ENCODE results near the gene MOB1B. TPM values are rescaled to one million over a fixed set of nuclear protein-coding genes. Genes with fewer than 3 reads are reported as not detected.

MOB1B gene
- total and polyA plus RNA-seq, 2 of the 13 experiments (the other 11 are each of a cell fraction or from before 2014, with no cell fraction given): 3.9 to 4.0 TPM

- no peak for TF ChIP-seq LCORL (IDR thresholded peaks at IDR 0.05)
- TF ChIP-seq LCORL (CRISPR knock-in tag; IDR thresholded peaks at IDR 0.05): no peak
- TF ChIP-seq EZH2 (conservative IDR thresholded peaks at IDR 0.05; ENCODE audit: low read depth, low read length): no peak
- peak; percentile 49; the same call in 1 of the 2 replicates for TF ChIP-seq ZNF609 (CRISPR knock-in tag; IDR thresholded peaks at IDR 0.05; ENCODE audit: borderline replicate concordance)
- TF ChIP-seq ZFX (CRISPR knock-in tag; IDR thresholded peaks at IDR 0.05; ENCODE audit: low read depth): peak; percentile 83
- TF ChIP-seq YEATS2 (CRISPR knock-in tag; IDR thresholded peaks at IDR 0.05; ENCODE audit: borderline replicate concordance): peak; percentile 60; the same call in 1 of the 2 replicates
- TF ChIP-seq EP300 (IDR thresholded peaks at IDR 0.05; ENCODE audit: low read depth in 2 of 2, low read length in 2 of 2): no peak
- TF ChIP-seq EP300 (CRISPR knock-in tag; IDR thresholded peaks at IDR 0.05; ENCODE audit: borderline replicate concordance): 0 out of 2 replicates have a peak, but pooled peaks have one; percentile 10
- no peak for TF ChIP-seq BATF2 (CRISPR knock-in tag; IDR thresholded peaks at IDR 0.05)
- TF ChIP-seq HNF4G (IDR thresholded peaks at IDR 0.05; ENCODE audit: borderline replicate concordance, low read depth, low read length): no peak
- TF ChIP-seq HNF4G (CRISPR knock-in tag; IDR thresholded peaks at IDR 0.05; ENCODE audit: borderline replicate concordance, low read depth): 0 out of 2 replicates have a peak, but pooled peaks have one; percentile 27
- 0 out of 2 replicates have a peak, but pooled peaks have one; percentile 68 for TF ChIP-seq PBX3 (CRISPR knock-in tag; IDR thresholded peaks at IDR 0.05; ENCODE audit: borderline replicate concordance)
- TF ChIP-seq ELF1 (CRISPR knock-in tag; IDR thresholded peaks at IDR 0.05): peak; percentile 75
- TF ChIP-seq MTA1 (CRISPR knock-in tag; IDR thresholded peaks at IDR 0.05; ENCODE audit: borderline replicate concordance): peak; percentile 45; the same call in 1 of the 2 replicates
- no peak for TF ChIP-seq ZNF160 (CRISPR knock-in tag; IDR thresholded peaks at IDR 0.05)
- TF ChIP-seq ARID2 (CRISPR knock-in tag; IDR thresholded peaks at IDR 0.05; ENCODE audit: borderline replicate concordance): peak; percentile 72; the same call in 1 of the 2 replicates
- TF ChIP-seq FOXA3 (CRISPR knock-in tag; IDR thresholded peaks at IDR 0.05): peak; percentile 29
- TF ChIP-seq ZNF329 (CRISPR knock-in tag; IDR thresholded peaks at IDR 0.05; ENCODE audit: low read depth): 0 out of 2 replicates have a peak, but pooled peaks have one; percentile 2
- 0 out of 2 replicates have a peak, but pooled peaks have one; percentile 42 for TF ChIP-seq ZBTB8A (CRISPR knock-in tag; IDR thresholded peaks at IDR 0.05; ENCODE audit: borderline replicate concordance, low read depth)
- TF ChIP-seq ZNF614 (CRISPR knock-in tag; IDR thresholded peaks at IDR 0.05; ENCODE audit: borderline replicate concordance): peak; percentile 54; the same call in 1 of the 2 replicates
- peak; percentile 47; the same call in 1 of the 2 replicates for TF ChIP-seq ZNF431 (CRISPR knock-in tag; IDR thresholded peaks at IDR 0.05; ENCODE audit: borderline replicate concordance, low read depth)
- peak; percentile 44; the same call in 1 of the 2 replicates for TF ChIP-seq ZNF740 (CRISPR knock-in tag; IDR thresholded peaks at IDR 0.05)
- peak; percentile 9; the same call in 1 of the 2 replicates for TF ChIP-seq HNF4A (CRISPR knock-in tag; IDR thresholded peaks at IDR 0.05)
These were observed at the start of gene MOB1B (continued) for GRCh38 chr4:70901984-70902576.
